GM12892 (cell line): ENCODE data around the gene TBC1D22A.

Experiments used
- POLR2A ChIP-seq: IDR thresholded peaks from 2 replicates; pipeline ENCODE4 v1.6.1; 2011; ENCODE audit warnings: low read depth, low read length, control low read depth
- POLR2AphosphoS5 ChIP-seq: IDR thresholded peaks from 2 replicates; pipeline ENCODE4 v1.6.1; 2011; ENCODE audit warnings: low read depth, low read length, control low read depth

- TF ChIP-seq POLR2A (no peak), POLR2AphosphoS5 (no peak)
These were observed 90.3 kb downstream of the TBC1D22A start for GRCh38 chr22:46852771-46853170.
